Measurements from ENCODE around the gene WT1. TPM values are rescaled to one million over a fixed set of nuclear protein-coding genes. Genes with fewer than 3 reads are reported as not detected.

WT1 gene
- total RNA-seq, 2 donors from 2014 or later: 0.14 to 170 TPM

GRCh38 chr11:32344946-32345345 is 90.4 kb downstream of the WT1 start:
- intact Hi-C loops (cut with DNase I): no loop called here
- H3K27ac ChIP-seq: no peak overlapping the region
- no peaks in the 10 kb centered on the region for H3K9me3 ChIP-seq
- WGBS: 54% methylated on average over 5 of the region's 5 CpGs
- TF ChIP-seq POLR2AphosphoS5 (IDR thresholded peaks at IDR 0.05) (no peak), CTCF (IDR thresholded peaks at IDR 0.05) (no peak), POLR2A (IDR thresholded peaks at IDR 0.05) (no peak)
- no peaks in the 10 kb centered on the region for H3K27me3 ChIP-seq (replicated peaks; ENCODE audit: insufficient read depth)
- no peaks in the 10 kb centered on the region for H3K36me3 ChIP-seq
- no peaks in the 10 kb centered on the region for H3K4me1 ChIP-seq (replicated peaks)
- no peak overlapping the region for H3K4me3 ChIP-seq
- DNase-seq (ENCODE audit: low spot score): no peak

GRCh38 chr11:32343325-32344008 is 91.9 kb downstream of the WT1 start:
- H3K9me3 ChIP-seq: no peaks in the 10 kb centered on the region
- WGBS: 84% methylated on average over 3 of the region's 3 CpGs
- H3K27ac ChIP-seq: no peak overlapping the region
- no peaks in the 10 kb centered on the region for H3K27me3 ChIP-seq (replicated peaks; ENCODE audit: insufficient read depth)
- TF ChIP-seq POLR2AphosphoS5 (IDR thresholded peaks at IDR 0.05) (no peak), CTCF (IDR thresholded peaks at IDR 0.05) (no peak), POLR2A (IDR thresholded peaks at IDR 0.05) (no peak)
- DNase-seq (ENCODE audit: low spot score): no peak
- H3K4me3 ChIP-seq: no peak overlapping the region
- intact Hi-C loops (cut with DNase I): no loop called here
- no peaks in the 10 kb centered on the region for H3K36me3 ChIP-seq
- no peaks in the 10 kb centered on the region for H3K4me1 ChIP-seq (replicated peaks)

- intact Hi-C loops (cut with DNase I): no loop called here
- 70% methylated on average over 10 of the region's 10 CpGs for WGBS
- H3K27ac ChIP-seq: no peak overlapping the region
Observed at GRCh38 chr11:32341620-32342613, 93.4 kb downstream of the WT1 start.

DNA sequence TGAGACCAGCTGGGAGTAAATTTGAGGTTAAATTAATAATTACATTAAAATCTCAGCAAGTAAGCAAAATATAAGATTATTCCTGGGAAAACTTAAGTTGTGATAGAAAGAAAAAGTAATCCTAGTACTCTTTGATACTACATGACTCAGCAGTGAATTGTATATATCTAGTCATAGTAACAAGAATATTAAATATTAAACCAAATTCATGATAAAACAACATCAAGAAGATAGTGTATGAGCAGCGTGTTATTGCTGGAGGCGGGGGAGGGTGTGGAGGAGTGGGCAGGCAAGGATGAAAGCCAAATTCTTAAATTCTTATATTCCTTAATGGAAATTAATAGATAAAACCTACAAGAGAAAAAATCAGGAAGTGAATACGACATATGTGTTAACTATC is 95.2 kb downstream of the WT1 start:
- intact Hi-C loops (cut with DNase I): no loop called here
- H3K27me3 ChIP-seq (replicated peaks; ENCODE audit: insufficient read depth): no peaks in the 10 kb centered on the region
- H3K4me1 ChIP-seq (replicated peaks): no peaks in the 10 kb centered on the region
- H3K4me3 ChIP-seq: no peak overlapping the region
- no peaks in the 10 kb centered on the region for H3K36me3 ChIP-seq
- no peaks in the 10 kb centered on the region for H3K9me3 ChIP-seq
- no peak for DNase-seq (ENCODE audit: low spot score)
- no peak overlapping the region for H3K27ac ChIP-seq
- TF ChIP-seq POLR2A (IDR thresholded peaks at IDR 0.05) (no peak), CTCF (IDR thresholded peaks at IDR 0.05) (no peak), POLR2AphosphoS5 (IDR thresholded peaks at IDR 0.05) (no peak)
- 93% methylated on average over 3 of the region's 3 CpGs for WGBS

More at GRCh38 chr11:32341620-32342613, 93.4 kb downstream of the WT1 start:
- H3K4me1 ChIP-seq (replicated peaks): no peaks in the 10 kb centered on the region
- H3K36me3 ChIP-seq: no peaks in the 10 kb centered on the region
- TF ChIP-seq POLR2AphosphoS5 (IDR thresholded peaks at IDR 0.05): no peak
- no peak for TF ChIP-seq CTCF (IDR thresholded peaks at IDR 0.05)
- no peak for TF ChIP-seq POLR2A (IDR thresholded peaks at IDR 0.05)
- no peaks in the 10 kb centered on the region for H3K27me3 ChIP-seq (replicated peaks; ENCODE audit: insufficient read depth)
- DNase-seq (ENCODE audit: low spot score): no peak
- no peak overlapping the region for H3K4me3 ChIP-seq
- no peaks in the 10 kb centered on the region for H3K9me3 ChIP-seq

Small RNA genes lying within 50 kb of the gene (small RNA-seq; reads per million reads assigned to genes)
- 0 reads per million in 2 donors for gene RF02204
- gene RF02205: 0 reads per million in 2 donors

Other genes starting within 250 kb of the WT1 start
- gene EIF3M, start 148.3 kb upstream of the WT1 start, total RNA-seq: 100 to 1,000 TPM; 353 to 458 TPM